HG02885 (cell line): ENCODE data around the gene RAD54L.
"Not testable (repeated sequence)": the region's sequence is repeated elsewhere in the genome, so short reads cannot be mapped to it uniquely, and the experiment has no call there.

ENCODE experiments used
- ATAC-seq: cut with Tn5 transposase; IDR thresholded peaks from one replicate; pipeline ENCODE4 v1.9.1; 2021; ENCODE audit warnings: mild to moderate bottlenecking; ENCODE audit not compliant: unreplicated experiment, poor library complexity

Gene RAD54L

DNA sequence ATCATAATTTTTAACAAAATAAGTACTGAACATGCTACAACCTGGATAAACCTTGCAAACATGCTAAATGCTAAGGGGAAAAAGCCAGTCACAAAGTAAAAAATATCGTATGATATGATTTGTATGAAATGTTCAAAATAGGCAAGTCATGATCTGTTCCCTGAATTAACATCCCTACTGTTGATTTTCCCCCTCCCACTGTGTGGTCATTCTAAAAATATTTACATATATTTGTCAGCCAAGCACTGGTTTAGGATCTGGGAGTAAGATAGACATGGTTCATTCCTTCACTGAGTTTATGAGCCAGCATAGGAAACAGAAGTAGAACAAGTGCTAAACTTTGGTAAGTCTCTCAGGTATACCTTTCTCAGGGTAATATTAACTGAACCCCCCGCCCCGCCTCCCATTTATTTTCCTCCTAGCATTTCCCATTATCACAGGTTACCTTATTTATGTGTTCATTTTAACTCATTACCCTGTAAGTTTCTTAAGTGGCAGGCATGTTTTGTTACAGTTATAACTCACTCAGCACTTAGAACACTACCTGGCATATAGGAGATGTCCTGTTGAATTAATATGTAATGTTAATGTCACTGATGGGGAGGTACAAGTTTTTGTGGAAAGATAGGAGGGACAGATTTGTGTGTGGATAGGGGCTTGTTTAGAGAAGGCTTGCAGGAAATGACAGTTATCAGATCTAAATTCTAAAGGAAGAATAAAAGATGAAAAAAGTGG is 68.3 kb downstream of the RAD54L start:
- no peak for ATAC-seq

DNA sequence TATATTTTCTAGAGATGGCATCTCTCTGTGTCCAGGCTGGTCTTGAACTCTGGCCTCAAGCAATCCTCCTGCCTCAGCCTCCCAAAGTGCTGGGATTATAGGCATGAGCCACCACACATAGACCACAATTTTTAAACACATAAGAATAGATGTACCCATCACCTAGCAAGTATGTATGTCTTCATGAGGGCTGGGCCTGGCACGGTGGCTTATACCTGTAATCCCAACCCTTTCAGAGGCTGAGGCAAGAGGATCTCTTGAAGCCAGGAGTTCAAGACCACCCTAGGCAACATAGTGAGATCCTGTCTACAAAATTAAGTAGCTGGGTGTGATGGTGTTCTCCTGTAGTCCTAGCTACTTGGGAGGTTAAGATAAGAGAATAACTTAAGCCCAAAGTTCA is 69.8 kb downstream of the RAD54L start:
- ATAC-seq = no peak

GRCh38 chr1:46319301-46319700 is 71.7 kb downstream of the RAD54L start:
- ATAC-seq = not testable (repeated sequence)

GRCh38 chr1:46319960-46320914 is 72.7 kb downstream of the RAD54L start:
- not testable (repeated sequence) for ATAC-seq

DNA sequence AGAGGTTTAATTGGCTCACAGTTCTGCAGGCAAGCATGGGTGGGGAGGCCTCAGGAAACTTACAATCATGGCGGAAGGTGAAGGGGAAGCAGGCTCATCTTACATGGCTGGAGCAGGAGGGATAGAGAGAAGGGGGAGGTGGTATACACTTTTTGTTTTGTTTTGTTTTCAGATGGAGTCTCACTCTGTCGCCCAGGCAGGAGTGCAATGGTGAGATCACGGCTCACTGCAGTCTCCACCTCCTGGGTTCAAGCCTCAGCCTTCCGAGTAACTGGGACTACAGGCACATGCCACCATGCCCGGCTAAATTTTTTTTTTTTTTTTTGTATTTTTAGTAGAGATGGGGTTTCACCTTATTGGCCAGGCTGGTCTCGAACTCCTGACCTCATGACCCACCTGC is 74.6 kb downstream of the RAD54L start:
- ATAC-seq = not testable (repeated sequence)

GRCh38 chr1:46325285-46326076 is 77.9 kb downstream of the RAD54L start:
- ATAC-seq = not testable (repeated sequence)
